HUES64 (cell line): ENCODE data around the gene SYNJ2.

Source experiments
- H3K27ac ChIP-seq: 2 replicates; pipeline ENCODE4 v1.7.0; 2013; ENCODE audit warnings: low read depth, low read length, inconsistent platforms
- H3K27me3 ChIP-seq: 2 replicates; pipeline ENCODE4 v1.6.1; 2013; ENCODE audit warnings: mild to moderate bottlenecking, low read length; ENCODE audit not compliant: insufficient read depth
- H3K36me3 ChIP-seq: 2 replicates; pipeline ENCODE4 v1.6.1; 2013; ENCODE audit warnings: mild to moderate bottlenecking, low read length; ENCODE audit not compliant: insufficient read depth
- H3K4me1 ChIP-seq: 2 replicates; pipeline ENCODE4 v1.6.1; 2013; ENCODE audit warnings: mild to moderate bottlenecking, low read length, moderate library complexity; ENCODE audit not compliant: insufficient read depth
- H3K4me3 ChIP-seq: 2 replicates; pipeline ENCODE4 v1.5.1; 2013; ENCODE audit warnings: mild to moderate bottlenecking, low read length, moderate library complexity
- H3K9ac ChIP-seq: 2 replicates; pipeline ENCODE4 v1.6.1; 2013; ENCODE audit warnings: mild to moderate bottlenecking, low read depth, low read length
- H3K9me3 ChIP-seq: 2 replicates; pipeline ENCODE4 v1.6.1; 2013; ENCODE audit warnings: low read depth, low read length; ENCODE audit not compliant: insufficient read depth
- WGBS: fragments of 150-250, 120-280 bp; methylation state at CpG from one replicate; pipeline ENCODE4 v1.1.7; 2013; ENCODE audit warnings: missing lambda C conversion rate; 5-methylcytosine and 5-hydroxymethylcytosine counted together

Gene SYNJ2

GRCh38 chr6:158037021-158037420 is 55.4 kb downstream of the SYNJ2 start:
- no peak overlapping the region for H3K9ac ChIP-seq
- no peak overlapping the region for H3K4me3 ChIP-seq
- H3K4me1 ChIP-seq: peaks cover 16% of the 10 kb centered on the region; the same call in 1 of the 2 replicates
- H3K27me3 ChIP-seq: no peaks in the 10 kb centered on the region
- H3K36me3 ChIP-seq: peaks cover 5% of the 10 kb centered on the region; the same call in 1 of the 2 replicates
- H3K9me3 ChIP-seq: no peaks in the 10 kb centered on the region
- H3K27ac ChIP-seq: no peak overlapping the region
- 94% methylated on average over 12 of the region's 12 CpGs for WGBS

- 94% methylated on average over 10 of the region's 10 CpGs for WGBS
- Histone ChIP-seq H3K27me3 (no peaks in the 10 kb centered on the region), H3K9me3 (no peaks in the 10 kb centered on the region), H3K4me3 (no peak overlapping the region), H3K36me3 (peaks cover 5% of the 10 kb centered on the region; the same call in 1 of the 2 replicates), H3K27ac (no peak overlapping the region), H3K4me1 (peaks cover 16% of the 10 kb centered on the region; the same call in 1 of the 2 replicates), H3K9ac (no peak overlapping the region)
Measured at GRCh38 chr6:158037771-158038170, 56.1 kb downstream of the SYNJ2 start.

GRCh38 chr6:158038291-158039177 is 56.9 kb downstream of the SYNJ2 start:
- no peak overlapping the region for H3K4me3 ChIP-seq

GRCh38 chr6:158039178-158039557 is 57.5 kb downstream of the SYNJ2 start:
- H3K9me3 ChIP-seq: no peaks in the 10 kb centered on the region
- no peak overlapping the region for H3K27ac ChIP-seq
- 47% methylated on average over 9 of the region's 9 CpGs for WGBS
- H3K36me3 ChIP-seq: peaks cover 7% of the 10 kb centered on the region; the same call in 1 of the 2 replicates
- H3K4me1 ChIP-seq: peaks cover 16% of the 10 kb centered on the region; the same call in 1 of the 2 replicates
- H3K9ac ChIP-seq: no peak overlapping the region
- H3K4me3 ChIP-seq: no peak overlapping the region
- H3K27me3 ChIP-seq: no peaks in the 10 kb centered on the region

More at GRCh38 chr6:158038291-158039177, 56.9 kb downstream of the SYNJ2 start:
- H3K27ac ChIP-seq: no peak overlapping the region
- H3K9me3 ChIP-seq: no peaks in the 10 kb centered on the region
- H3K9ac ChIP-seq: no peak overlapping the region
- WGBS: 86% methylated on average over 21 of the region's 21 CpGs
- peaks cover 16% of the 10 kb centered on the region; the same call in 1 of the 2 replicates for H3K4me1 ChIP-seq
- H3K36me3 ChIP-seq: peaks cover 10% of the 10 kb centered on the region; the same call in 1 of the 2 replicates
- no peaks in the 10 kb centered on the region for H3K27me3 ChIP-seq

GRCh38 chr6:158039571-158040050 is 57.9 kb downstream of the SYNJ2 start:
- Histone ChIP-seq H3K27ac (no peak overlapping the region), H3K27me3 (no peaks in the 10 kb centered on the region)
- 88% methylated on average over 17 of the region's 17 CpGs for WGBS

GRCh38 chr6:158040051-158040803 is 58.6 kb downstream of the SYNJ2 start:
- Histone ChIP-seq H3K9me3 (no peaks in the 10 kb centered on the region), H3K27ac (no peak overlapping the region), H3K4me3 (no peak overlapping the region), H3K36me3 (peaks cover 7% of the 10 kb centered on the region; the same call in 1 of the 2 replicates), H3K4me1 (peaks cover 16% of the 10 kb centered on the region; the same call in 1 of the 2 replicates), H3K27me3 (no peaks in the 10 kb centered on the region), H3K9ac (no peak overlapping the region)
- WGBS: 82% methylated on average over 6 of the region's 6 CpGs

More at GRCh38 chr6:158039571-158040050, 57.9 kb downstream of the SYNJ2 start:
- no peak overlapping the region for H3K4me3 ChIP-seq
- H3K4me1 ChIP-seq: peaks cover 16% of the 10 kb centered on the region; the same call in 1 of the 2 replicates
- peaks cover 7% of the 10 kb centered on the region; the same call in 1 of the 2 replicates for H3K36me3 ChIP-seq
- no peak overlapping the region for H3K9ac ChIP-seq
- H3K9me3 ChIP-seq: no peaks in the 10 kb centered on the region

- Histone ChIP-seq H3K4me1 (peaks cover 16% of the 10 kb centered on the region; the same call in 1 of the 2 replicates), H3K9ac (no peak overlapping the region), H3K27me3 (no peaks in the 10 kb centered on the region), H3K9me3 (no peaks in the 10 kb centered on the region), H3K36me3 (peaks cover 7% of the 10 kb centered on the region; the same call in 1 of the 2 replicates), H3K27ac (no peak overlapping the region), H3K4me3 (no peak overlapping the region)
- WGBS: 78% methylated on average over 12 of the region's 12 CpGs
Measured at GRCh38 chr6:158040804-158041347, 59.2 kb downstream of the SYNJ2 start.

- Histone ChIP-seq H3K9ac (no peak overlapping the region), H3K4me3 (no peak overlapping the region), H3K27me3 (no peaks in the 10 kb centered on the region), H3K4me1 (peaks cover 16% of the 10 kb centered on the region; the same call in 1 of the 2 replicates), H3K27ac (no peak overlapping the region), H3K9me3 (no peaks in the 10 kb centered on the region), H3K36me3 (peaks cover 5% of the 10 kb centered on the region; the same call in 1 of the 2 replicates)
- 91% methylated on average over 4 of the region's 4 CpGs for WGBS
Measured at GRCh38 chr6:158041370-158041769, 59.7 kb downstream of the SYNJ2 start.

GRCh38 chr6:158041788-158042187 is 60.1 kb downstream of the SYNJ2 start:
- no peak overlapping the region for H3K27ac ChIP-seq
- peaks cover 16% of the 10 kb centered on the region; the same call in 1 of the 2 replicates for H3K4me1 ChIP-seq
- H3K36me3 ChIP-seq: peaks cover 5% of the 10 kb centered on the region; the same call in 1 of the 2 replicates
- WGBS: 96% methylated on average over 10 of the region's 12 CpGs
- H3K27me3 ChIP-seq: no peaks in the 10 kb centered on the region
- H3K9me3 ChIP-seq: no peaks in the 10 kb centered on the region
- H3K9ac ChIP-seq: no peak overlapping the region
- H3K4me3 ChIP-seq: no peak overlapping the region

- no peak overlapping the region for H3K4me3 ChIP-seq
- no peak overlapping the region for H3K27ac ChIP-seq
- no peak overlapping the region for H3K9ac ChIP-seq
- WGBS: 89% methylated on average over 16 of the region's 16 CpGs
- no peaks in the 10 kb centered on the region for H3K9me3 ChIP-seq
- no peaks in the 10 kb centered on the region for H3K27me3 ChIP-seq
- peaks cover 5% of the 10 kb centered on the region; the same call in 1 of the 2 replicates for H3K36me3 ChIP-seq
- peaks cover 16% of the 10 kb centered on the region; the same call in 1 of the 2 replicates for H3K4me1 ChIP-seq
Measured at GRCh38 chr6:158042245-158042798, 60.7 kb downstream of the SYNJ2 start.
